Inflammatory macrophage treated with lipopolysaccharide for 1 hour (primary cell): ENCODE data around the gene RPA3.
A peak's percentile ranks its signal among the peaks of the same experiment; 100 is the strongest.
"Not testable (repeated sequence)": the region's sequence is repeated elsewhere in the genome, so short reads cannot be mapped to it uniquely, and the experiment has no call there.

ENCODE experiments used
- DNase-seq, 2 donors: peaks; one replicate each; pipeline ENCODE4 v3.0.0-alpha.2; 2020 to 2022

The RPA3 gene

DNA sequence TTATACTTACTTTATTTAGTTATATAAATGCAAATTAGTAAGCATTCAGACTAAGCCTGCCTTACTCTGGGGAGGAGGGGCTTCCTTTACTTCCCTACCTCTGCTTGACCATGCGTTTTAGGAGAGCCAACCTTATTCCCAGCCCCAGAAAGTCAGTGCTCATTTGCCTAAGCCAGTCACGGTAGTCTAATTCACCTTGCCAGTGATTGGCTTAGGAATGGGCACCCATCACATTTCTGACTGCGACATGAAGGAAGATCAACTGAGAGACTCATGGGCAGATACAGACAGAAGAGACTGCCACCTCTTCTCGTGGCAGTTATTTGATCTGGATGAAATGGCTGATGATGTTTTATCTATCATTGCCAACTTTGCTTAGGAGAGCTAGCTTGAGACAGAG lies 29.5 kb downstream of the RPA3 start:
- DNase-seq = no peak

DNA sequence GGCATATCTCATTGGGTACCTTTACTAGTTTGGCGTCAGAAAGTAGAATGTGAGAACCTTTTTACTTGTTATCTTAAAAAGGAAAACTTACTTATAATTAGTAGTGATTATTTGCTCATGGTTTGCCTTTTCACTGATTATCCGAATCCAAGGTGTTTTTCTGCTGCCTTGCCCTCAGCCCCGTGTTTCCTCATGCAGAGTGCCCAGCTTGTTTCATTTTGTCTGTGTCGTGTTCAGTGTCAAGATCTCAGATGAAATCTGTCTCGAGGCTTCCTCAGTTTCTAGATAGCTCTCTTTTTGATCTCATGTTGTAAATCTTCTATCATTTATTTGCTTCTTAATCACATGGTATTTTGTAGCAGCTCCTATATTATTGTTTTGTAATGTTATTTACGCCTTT lies 30.1 kb downstream of the RPA3 start:
- no peak for DNase-seq

DNA sequence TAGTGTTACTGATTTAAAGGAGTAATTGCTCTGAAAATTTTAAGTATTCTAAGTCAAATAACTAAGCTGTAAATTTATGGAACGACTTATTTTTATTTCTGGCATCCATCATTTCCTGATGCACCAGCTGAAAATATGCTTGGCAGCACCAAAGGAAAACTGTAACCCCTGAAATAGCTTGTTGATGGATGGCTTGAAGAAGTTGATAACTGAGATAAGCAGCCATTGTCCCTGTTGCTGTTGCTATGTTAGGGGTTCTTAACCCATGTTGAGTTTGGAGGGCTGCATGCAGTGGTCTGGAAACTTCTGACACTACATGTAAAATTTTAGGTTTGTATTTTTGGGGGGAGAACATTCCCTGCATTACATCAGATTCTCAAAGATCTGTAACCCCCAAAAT lies 30.6 kb downstream of the RPA3 start:
- DNase-seq = no peak

DNA sequence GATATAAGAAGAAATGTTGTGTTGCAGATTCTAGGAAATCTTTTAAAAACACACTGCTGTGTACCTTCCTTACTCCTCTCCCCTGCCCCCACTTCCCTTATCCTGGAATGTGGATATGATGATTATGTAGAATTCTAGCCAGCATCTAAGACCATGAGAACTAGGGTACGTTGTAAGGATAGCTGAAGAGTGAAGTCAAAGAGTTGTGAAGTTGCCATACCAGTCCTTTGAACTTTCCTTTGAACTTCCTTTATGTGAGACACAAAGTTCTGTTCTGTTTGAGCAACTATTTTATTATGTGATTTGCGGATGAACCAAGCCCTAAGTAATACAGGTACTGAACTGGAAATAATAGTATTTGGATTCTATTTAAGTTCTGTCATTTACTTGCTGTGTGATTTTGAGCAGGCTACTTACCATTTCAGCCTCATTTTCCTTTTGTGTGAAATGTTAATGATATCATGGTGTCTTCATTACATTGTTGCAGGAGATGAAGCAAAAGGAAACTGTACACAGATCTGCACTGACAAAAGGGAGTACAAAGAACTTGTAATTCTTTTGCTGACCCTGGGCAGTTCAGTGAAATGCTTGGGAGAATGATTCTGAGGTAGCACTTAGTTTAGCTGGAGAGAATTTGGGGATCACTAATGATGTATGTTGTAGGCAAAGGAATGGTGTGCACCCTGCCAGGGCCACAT lies 31.4 kb downstream of the RPA3 start:
- no peak for DNase-seq

DNA sequence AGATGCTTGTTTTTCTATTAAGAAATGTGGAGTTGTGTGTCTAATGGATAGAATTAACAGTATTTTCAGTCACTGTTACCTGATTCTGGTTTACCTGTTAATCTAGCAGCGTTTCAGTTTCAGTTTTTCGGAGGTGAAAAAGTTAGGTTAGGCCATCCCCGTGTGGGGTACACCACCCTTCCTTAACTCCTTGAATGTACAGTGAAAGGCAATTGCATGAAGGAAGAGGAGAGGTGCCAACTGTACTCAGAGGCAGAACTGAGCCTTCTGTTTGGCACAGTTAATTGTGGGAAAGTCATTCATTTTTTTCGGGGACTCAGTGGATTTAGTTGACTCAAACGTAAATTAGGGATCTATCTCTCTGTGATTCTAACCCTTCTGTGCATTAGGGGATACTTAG lies 35.5 kb downstream of the RPA3 start:
- DNase-seq = no peak

DNA sequence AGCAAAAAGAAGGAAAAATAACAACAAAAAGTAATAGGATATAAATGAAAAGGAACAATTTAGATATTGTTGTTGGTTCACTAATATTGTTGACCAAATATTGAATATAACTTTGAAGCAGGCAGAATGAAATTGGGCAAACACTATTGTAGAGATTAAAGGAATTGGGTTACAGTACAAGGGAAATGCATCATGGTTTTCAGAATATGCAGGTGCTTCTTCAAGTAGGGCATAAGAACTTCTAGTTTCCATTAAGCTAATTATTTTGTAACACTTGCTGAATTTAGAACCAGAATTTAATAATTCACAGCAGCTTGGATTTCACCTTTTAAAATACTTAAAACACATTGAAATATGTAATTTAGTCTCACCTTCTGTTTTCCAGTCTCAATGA lies 36.5 kb downstream of the RPA3 start:
- no peak for DNase-seq

DNA sequence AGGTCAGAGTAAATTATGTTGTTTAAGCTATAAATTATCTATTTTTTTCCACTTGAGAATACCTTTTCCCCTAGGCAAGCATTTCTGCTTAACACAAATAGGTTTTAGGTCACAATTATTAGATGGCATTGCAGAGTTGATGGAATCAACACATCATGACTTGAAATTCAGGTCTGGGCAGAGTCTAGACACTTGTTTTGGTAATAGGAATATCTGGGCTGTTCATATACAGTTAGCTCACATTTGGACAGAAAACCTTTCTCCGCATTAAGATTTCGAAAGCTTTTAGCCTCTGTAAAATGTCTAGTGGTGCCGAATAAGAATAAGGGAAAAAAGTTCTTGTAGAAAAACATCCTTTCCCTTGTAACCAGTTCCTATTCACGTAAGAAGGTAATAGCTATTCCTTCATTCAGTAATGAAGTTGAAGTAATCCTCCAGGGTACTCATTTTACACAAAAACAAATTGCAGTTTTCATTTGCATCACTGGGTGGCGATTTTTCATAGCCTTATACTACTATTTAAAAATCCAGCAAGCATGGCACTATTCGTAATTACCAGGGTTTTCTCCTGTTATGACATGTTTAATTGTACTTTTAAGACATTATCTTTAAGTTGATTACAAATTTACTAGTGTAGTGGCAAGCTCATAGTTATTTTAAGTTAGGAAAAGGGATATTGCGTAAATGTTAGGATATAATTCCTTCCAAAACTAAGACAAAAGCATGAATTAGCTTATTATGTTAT lies 37.0 kb downstream of the RPA3 start:
- peak; percentile 35 to 76 for DNase-seq

DNA sequence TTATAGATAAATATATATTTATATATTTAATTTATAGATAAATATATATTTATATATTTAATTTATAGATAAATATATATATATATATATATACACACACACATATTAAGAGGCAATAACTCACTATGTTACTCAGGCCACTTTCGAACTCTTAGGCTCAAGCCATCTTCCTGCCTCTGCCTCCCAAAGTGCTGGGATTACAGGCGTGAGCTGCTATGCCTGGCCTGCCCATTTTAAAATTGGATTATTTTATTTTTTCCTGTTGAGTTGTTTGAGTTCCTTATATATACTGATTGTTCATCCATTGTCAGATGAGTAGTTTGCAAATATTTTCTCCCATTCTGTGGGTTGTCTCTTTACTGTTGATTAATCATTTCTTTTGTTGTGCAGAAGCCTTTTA lies 38.8 kb downstream of the RPA3 start:
- not testable (repeated sequence) for DNase-seq

DNA sequence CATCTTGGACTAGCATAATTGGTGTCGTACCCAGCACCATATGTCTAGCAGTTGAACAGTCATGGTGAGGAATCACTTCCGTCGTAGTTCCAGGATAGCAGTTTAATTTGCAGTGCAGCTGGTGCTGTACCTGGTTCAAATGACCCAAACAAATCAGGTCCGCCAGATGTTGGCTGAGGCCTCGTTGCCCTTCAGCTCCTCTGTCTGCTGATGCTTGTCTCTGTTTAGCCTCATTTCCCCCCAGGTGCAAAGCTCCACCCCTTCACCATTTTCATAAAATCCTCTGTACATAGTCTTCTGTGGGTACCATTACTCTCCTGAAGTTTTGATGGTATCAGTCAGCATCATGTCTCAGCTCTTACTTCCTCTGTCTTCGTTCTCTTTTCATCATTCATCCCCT lies 42.7 kb downstream of the RPA3 start:
- DNase-seq = no peak

DNA sequence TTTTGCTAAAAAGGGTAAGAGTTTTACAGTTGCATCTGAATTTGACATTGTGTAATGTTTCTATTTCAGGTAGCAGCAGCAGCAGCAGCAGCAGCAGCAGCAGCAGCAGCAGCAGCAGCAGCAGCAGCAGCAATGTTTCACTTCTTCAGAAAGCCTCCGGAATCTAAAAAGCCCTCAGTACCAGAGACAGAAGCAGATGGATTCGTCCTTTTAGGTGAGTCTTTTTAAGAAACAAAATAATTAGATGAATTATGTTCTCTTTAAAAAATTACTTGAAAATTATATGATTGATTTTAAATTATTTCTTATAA lies 45.2 kb downstream of the RPA3 start:
- DNase-seq = no peak

DNA sequence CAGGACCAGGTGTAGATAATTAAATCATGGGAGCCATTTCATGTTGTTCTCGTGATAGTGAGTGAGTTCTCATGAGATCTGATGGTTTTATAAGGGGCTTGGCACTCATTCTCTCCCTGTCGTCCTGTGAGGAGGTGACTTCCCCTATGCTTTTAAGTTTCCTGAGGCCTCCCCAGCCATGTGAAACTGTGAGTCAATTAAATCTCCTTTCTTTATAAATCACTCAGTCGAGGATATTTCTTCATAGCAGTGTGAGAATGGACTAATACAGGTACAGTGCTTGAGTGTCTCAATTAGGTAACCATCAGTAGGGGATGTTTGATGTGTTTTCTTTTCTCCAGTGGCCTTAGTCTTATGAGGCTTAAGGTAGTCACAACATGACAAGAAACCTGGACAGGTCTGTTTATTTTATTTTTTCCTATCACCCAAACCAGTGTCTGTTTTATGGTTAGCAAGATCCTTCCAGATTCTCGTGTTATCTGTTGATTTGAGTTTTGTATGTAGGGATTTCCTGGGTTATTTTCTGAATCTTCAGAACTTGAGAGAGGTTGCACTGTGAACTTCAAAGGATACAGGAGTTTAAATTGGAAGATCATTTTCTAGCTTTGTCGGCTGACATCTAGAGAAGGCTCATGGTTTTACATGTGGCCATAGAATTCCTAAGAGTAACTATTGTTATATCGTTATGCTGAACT lies 45.7 kb downstream of the RPA3 start:
- DNase-seq = no peak

DNA sequence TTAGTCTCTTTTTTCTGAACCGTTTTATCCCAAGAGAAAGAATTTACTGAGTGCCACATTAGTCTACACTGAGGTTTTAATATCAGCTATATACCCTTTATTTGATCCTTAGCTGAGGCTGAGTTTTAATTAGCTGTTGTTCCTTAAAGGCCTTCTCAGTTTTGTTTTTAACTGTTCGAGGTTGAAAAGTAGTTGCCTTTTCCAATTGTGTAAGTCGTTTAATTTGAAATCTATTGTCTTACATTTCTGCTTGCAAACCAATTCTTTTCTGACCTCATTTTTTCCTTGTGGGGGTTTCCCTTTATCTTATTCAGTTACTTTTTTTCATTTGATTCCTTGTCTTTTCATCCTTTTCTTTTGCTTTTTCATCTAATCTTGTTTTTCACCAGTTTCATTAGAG lies 47.0 kb downstream of the RPA3 start:
- DNase-seq = peak in 1 of 2 donors; percentile 14

DNA sequence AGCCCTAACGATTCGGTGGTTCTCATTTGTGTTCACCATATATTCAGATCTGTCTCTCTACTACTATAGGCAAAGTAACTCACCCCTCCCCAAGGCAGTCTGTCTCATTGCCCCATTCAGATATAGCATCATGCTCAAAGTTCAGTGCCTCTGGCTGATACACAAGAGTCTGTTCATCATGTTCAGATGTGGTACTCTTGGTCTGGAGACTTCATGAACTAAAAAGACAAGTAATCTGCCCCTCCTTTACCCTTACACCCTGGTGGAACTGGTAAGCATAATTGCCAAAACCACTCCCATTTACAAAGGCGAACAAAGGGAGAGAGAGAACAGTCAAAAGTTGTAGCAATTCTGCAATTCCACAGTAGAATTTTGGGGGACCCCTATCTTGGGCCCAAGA lies 47.9 kb downstream of the RPA3 start:
- DNase-seq = no peak

DNA sequence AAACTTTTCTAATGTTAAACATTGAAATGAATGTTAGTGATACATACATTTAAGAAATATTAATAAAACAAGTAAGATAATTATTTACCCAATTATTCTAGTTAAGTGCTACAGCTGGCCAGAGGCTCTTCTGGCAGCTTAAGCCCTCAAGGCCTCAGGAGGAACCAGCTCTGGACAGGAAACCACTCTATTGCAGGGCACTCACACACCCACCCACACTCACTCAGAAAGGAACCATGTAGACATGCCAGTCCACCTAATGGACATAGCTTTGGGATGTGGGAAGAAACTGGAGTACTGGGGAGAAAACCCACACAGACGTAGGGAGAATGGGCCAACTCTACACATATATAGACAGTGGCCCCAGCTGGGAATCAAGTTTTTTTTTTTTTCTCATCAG lies 49.7 kb downstream of the RPA3 start:
- DNase-seq = peak; percentile 73 to 75

DNA sequence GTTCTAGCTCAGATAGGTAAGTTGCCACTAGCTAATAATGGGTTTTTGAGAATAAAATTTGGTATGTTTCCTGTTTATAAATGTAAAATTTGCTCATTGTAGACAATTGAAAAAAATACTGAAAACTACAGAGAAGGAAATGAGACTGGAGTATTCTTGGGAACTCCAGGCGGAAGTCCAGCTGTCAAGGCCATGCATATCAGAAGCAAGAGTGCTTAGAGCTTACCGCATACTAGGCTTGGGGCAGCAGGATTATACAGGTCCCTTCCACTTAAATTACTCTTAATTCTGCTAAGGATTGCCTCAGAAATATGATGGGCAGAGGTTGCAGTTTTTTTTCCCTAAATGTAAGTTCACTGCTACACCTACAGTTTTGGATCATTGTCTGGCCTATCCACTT lies 51.2 kb downstream of the RPA3 start:
- no peak for DNase-seq

DNA sequence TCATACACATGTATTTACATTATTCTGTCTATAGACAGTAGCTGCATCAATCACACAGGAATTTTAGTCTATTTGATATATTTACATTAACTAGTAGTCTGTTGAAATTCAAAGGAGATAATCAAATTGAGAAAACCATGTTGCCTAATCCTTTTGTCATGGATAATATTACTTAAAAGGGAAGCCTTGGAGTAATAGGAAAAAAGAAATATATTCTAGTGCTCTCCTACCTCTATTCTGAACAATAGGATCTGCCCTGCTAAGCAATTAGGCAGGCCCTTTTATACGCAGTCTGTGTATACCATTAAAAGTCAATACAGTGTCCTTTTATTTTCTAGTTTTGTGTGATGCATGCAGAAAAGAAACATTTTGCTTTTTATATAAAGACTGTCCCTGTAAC lies 53.4 kb downstream of the RPA3 start:
- DNase-seq = no peak

DNA sequence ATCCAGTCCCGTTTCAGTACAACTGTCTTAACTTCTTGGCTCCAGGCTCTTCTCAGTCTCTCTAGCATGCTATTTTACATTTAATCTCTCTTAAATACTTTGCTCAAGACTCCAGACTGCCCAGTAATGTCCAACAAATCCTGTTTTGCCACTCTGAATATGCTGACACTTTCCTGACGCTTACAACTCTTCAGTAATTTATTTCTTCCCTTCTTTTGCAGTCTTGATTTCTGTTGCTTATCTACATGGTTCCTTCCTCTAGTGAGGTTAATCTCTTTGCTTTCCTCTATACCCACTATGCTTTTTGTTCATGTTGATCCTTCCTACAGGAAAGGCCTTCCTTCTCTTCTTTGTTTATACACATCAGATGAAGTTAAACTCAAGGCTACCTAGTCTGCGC lies 54.1 kb downstream of the RPA3 start:
- no peak for DNase-seq

DNA sequence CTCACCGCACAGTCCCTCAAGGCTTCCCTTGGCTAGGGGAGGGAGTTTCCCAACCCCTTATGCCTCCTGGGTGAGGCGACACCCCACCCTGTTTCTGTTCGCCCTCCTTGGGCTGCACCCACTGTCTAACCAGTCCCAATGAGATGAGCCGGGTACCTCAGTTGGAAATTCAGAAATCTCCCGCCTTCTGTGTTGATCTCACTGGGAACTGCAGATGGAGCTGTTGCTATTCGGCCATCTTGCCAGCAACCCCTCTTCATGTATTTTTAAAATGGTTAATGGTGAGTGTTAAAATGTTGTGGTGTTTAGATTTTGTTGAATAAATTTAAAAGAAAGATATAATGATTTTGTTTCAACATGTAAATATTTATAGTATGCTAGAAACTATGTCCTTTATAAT lies 55.9 kb downstream of the RPA3 start:
- no peak for DNase-seq

DNA sequence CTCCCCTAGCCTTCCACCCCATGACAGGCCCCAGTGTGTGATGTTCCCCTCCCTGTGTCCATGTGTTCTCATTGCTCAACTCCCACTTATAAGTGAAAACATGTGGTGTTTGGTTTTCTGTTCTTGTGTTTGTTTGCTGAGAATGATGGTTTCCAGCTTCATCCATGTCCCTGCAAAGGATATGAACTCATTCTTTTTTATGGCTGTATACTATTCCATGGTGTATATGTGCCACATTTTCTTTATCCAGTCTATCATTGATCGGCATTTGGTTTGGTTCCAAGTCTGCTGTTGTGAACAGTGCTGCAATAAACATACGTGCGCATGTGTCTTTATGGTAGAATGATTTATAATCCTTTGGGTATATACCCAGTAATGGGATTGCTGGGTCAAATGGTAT lies 61.9 kb downstream of the RPA3 start:
- not testable (repeated sequence) for DNase-seq

DNA sequence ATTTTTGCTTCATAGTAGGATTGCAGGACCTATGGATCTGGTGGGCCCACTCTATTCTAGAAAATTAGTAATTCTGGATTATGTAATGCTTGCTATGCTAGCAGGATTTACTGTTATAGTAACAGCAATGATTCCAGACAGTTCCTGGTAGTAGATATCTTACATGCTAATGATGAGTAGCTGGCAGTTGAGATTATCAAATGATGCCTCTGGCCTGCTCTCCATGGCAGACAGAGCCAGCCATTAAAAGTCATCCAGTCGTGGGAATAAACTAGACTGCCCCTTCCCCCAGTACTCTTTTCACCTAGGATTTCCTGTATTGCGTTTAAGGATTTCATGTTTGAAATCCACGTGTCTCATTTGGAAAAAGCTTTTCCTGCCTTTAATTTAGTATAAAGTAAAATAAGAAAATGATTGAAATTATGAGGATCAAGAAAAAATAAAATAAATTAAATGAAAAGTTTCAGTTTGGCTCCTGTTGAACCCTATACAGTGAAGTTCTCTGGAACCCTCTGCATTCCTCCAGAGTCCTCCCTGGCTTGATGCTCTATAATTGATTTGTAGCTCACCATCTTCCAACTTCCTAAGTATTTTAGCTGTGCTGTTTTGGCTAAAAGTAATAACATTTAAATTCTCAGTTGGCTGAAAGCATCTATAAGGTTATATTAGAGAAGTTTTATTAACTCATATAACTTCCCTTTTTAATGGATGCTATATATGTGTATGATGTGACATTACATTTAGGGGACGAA lies 63.3 kb downstream of the RPA3 start:
- DNase-seq = no peak

DNA sequence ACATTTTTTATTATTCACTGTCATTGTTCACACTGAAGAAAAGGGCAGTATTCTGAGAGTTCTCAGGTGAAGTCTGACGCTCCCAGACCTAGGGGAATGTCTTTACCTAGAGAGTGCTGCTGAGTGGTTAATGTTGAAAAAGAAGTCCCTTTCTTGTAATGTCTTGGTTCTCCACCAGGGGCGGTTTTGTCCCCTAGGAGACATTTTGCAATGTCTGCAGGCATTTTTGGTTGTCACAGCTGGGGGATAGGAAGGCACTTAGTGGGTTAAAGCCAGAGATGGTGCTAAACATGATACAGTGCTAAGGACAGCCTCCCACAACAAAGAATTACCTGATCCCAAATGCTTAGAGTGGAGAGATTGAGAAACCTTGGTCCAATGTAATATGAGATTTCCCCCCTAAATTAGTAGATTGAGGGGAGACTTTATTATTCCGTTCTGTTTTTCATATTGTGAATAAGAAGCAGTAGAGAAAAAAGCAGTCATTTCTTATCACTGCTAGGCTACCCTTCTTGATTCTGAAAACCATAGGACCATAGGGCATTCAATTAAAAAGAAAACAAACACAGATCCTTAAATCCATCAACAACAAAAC lies 64.7 kb downstream of the RPA3 start:
- peak in 1 of 2 donors; percentile 39 for DNase-seq

DNA sequence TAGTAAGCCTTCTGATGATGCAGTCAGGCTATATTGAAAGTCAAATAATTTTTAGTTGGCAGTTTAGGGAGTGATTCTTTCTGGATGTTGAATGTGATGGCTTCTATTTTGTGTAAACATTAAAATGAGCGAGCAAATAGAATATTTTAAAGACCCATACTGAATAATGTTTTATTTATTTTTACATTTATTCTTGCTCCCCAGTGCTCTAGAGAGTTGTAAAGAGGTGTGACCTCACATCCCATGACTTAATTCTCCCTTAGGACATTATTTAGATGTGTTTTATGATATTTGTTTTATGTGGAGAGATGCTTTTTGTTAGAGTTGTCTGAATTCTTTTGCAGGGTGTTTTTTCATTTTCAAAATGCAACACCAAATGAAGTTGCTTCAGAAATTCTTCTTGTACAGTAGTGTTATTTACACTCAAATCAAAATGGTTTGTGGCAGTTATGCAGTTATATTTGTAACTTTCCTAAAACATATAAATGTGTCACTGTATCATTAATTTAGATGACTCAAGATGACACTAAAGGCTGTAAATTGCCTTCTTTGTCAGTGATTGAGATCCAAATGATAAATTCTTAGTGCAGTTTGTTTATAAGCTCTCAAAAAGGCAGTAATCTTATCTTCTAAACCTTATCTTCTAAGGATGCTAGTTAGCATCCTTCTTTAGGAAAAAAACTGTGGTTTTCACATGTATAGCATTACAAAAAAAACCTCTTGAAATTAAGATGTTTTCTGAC lies 65.4 kb downstream of the RPA3 start:
- DNase-seq = no peak

DNA sequence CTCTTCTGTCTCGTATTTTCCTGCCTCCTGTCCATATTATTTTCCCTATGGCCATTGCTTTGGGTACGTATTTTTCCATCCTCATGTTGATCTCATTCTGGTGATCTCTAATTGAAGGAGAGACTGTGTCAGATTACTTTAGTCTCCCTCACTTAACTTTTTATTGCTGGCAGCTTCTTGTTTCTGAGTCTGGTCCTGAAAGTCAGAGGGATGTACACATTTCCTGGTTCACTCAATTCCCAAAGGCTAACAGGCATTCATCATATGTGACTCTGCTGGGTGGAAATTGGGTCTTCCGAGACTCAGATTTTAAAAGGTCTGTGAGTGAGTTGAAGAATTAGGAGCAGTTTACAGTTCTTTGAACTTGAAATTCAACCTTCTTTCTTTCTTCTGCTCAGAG lies 66.9 kb downstream of the RPA3 start:
- DNase-seq = no peak
